GM20431 (cell line): Measurements from ENCODE around the gene MYO5C.
"Not testable (repeated sequence)": the region's sequence is repeated elsewhere in the genome, so short reads cannot be mapped to it uniquely, and the experiment has no call there.

Source experiments
- in situ Hi-C: fragments of 300-500 bp; cut with MseI, MboI; formaldehyde crosslinking; loops from one replicate; pipeline ENCODE4 v1.15.0; 2020; ENCODE audit warnings: low sequenced_read_pairs; ENCODE audit not compliant: unreplicated experiment

Gene MYO5C

DNA sequence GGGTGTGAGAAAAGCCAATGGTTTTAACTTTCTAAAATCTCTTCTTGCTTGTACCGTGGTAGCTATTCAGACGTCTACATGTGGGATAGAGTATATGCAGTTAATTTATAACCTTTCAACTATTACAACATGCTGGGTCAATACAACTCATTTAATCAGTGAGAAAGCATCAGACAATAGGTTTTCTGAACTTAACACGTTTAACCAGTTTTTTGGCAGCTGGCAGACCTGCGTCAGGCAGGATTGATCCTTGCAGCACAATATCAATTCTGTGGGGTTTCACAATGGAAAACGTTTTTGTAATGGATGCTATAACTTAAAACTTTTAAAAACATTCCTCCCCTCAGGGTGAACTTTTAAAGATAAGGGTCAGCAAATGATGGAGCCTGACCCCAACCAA, 110.9 kb downstream of the MYO5C start:
- in situ Hi-C loops = no loop called here

DNA sequence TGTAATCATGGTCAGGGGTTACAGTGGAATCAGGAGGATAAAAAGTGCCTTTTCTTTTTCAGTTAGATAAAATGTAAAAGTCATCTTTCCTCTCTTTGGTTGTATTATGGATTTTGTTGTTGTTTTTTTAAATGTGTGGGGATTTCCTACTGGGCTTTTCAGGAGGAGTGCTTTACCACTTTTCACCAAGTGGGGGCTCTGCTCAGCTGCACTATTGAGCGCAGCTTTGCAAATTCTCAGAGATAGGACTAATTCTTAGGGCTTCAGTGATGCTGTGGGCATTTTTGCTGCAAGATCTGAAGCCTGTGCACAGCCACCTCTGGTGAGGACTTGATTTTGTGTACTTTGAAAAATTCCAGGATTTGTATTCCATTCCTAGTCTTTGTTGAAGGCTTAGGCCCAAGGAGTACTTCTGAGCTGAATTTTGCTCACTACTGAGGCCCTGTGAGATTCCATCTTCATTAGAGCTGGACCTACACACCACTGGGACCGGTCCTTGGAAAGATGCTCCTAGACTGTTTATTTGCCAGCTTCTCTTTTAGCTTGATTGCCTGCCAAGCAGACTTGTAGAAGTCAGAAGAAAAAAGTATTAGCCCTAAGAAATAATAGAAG, 111.9 kb downstream of the MYO5C start:
- in situ Hi-C loops = no loop called here

DNA sequence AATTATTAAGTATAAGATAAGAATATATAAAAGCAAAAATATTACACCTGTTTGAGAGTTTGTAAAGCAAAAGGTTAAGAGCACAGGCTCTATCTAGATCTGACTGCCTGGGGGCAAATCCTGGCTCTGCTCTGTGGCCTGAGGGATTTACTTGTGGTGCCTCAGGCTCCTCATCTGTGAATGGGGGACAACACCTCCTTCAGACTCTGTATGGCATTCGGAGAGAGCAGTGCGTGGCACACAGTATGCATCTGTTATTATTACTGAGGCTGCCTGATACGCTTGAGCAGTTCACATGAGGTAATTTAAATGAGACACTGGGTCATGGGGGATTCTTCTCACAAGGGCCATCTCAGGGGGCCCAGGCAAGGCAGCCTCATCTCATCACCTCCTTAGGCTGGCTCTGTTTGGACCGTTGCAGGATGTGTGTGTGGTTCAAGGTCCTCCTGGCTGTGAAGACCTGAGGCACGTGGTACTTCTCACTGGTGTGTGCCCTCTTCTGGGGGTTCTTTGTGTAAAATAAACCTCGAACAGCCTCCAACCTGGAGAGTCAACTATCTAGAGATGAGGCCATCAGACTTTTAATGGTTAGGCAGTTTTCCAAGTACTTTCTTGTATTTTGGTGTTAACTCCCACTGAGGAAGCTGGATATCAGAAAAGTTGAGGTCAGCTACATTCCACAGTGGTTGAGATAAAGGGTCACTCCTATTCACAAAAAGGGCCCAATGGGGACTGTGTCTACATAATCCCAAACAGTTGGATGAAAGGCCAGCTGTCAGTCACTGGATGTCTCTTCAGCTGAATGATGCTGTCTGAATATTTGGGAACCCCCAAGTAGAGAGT, 113.4 kb downstream of the MYO5C start:
- in situ Hi-C loops = no loop called here

DNA sequence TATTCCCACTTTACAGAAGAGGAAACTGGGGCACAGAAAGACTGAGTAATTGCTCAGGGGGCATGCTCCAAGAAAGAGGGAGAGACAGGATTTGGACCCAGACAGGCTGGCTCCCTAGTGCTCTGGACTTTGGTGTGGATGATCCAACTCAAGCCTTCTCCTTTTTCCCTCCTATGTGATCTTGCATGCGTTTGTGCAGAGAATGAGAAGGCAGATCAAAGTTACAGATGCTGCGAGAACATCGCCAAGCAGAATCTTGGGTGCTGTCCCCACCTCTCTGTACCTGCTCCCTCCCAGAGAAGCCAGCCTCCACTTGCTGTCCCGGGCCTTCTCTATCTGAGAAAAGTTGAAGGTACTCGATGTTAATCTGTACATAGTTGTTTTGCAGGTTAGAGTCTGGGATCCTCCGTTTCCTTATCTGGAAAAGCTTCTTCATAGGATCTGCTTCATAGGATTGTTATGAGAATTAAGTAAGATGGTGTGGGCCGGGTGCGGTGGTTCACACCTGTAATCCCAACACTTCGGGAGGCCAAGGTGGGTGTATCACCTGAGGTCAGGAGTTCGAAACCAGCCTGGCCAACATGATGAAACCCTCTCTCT, 114.7 kb downstream of the MYO5C start:
- in situ Hi-C loops = no loop called here

DNA sequence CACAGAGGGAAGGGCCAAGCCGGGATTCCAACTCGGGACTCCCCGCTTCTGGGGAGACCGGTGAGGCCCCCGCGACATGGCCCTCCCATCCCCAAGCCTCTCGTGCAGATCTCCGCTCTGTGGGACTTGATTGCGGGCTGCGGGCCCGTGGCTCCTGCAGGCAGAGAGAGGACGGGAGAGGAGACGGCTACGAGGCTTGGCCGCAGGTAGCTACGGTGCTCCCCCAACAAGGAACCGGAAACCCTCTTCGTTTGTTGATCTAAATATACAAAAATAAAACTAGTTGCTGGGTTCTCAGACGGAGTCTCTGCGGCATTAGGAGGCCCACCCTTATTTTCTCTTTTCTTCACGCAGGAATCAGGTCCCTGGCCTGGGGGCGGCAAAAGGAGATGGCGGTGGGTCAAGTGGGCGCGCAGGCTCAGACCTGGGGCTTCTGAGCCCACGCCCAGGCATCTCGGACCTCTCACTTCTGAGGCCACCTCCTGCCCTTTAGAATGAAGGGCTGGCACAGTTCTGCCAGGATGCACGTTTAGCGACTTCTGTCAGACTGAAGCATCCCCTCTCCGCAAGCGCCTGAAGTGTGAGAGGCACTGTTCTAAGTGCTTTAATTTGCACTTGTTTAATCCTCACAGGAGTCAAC, 115.3 kb downstream of the MYO5C start:
- in situ Hi-C loops = no loop called here

DNA sequence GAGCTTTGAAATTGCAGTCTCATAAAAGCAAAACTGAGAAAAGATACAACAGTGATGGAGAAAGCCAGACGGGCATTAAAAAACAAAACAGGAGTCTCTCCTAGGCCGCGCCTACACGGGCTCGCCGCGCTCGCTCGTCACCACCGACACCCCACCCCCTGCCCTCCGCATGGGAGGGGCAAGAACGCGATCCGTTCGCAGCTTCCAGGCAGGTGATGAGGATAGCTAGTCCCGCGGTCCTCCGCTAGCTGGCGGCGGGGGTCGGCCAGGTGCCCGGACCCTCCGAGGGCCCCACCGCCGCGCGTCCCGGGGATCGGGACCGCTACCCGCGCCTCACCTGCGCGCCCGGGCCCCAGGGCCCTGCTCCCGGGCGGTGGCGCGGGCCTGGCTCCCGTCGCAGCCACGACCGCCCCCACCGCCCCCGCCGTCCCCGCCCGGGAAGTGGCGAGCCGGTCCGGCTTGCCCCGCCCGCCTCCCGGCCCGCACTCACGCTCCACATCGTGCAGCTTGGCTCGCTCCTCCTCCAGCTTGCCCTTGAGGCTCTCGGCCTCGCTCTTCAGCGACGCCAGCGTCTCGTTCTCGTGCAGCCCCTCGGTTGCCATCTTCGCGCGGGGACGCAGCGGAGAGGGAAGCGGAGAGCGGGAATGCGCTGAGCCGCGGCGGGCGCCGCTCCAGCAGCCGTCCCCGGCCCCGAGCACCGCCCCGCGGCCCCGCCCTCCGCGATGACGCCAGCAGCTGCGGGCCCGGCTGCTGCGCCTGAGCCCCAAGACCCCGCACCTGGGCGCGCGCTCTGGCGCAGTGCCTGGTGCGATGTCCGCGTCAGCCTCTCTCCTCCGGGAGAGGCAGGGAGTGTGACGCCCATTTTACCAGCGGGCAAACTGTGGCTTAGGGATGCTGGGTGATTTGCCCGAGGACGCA, 116.1 kb downstream of the MYO5C start:
- in situ Hi-C loops = no loop called here

DNA sequence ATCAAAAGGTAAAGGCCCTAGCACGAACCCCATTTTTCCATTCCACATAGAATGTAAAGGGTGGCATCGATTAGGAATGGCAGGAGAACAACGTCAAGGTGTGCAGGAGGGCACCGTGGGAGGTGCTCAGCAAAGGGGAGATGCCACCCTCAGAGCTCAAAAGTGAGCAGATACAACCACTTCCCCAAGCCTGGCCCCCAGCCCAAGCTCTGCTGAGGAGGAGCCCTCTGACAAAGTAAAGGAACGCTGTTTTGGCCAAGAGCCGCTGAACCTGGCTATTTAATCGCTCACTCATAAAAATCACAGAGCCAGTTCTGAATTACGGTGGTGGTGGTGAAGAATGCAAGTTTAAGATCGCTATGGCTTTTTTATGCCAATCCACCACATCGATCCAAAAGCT, 116.8 kb downstream of the MYO5C start:
- in situ Hi-C loops = no loop called here

DNA sequence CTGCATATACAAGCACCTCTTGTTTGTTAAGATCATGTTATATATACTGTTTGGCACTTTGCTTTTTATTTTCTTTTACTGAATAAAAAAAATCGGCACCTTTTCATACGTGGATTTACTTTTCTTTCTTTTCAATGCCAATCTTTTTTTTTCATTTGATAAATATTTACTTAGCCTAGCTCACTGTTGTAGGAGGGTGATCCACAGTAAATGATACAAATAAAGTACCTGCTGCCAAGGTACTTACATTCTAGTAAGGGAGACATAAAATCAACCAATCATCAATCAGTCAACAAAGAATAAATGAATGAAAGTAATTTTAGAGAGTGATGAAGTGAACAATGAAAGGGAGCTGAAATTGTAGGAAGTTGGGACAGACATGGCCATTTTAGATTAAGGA, 122.7 kb downstream of the MYO5C start:
- in situ Hi-C loops = no loop called here

DNA sequence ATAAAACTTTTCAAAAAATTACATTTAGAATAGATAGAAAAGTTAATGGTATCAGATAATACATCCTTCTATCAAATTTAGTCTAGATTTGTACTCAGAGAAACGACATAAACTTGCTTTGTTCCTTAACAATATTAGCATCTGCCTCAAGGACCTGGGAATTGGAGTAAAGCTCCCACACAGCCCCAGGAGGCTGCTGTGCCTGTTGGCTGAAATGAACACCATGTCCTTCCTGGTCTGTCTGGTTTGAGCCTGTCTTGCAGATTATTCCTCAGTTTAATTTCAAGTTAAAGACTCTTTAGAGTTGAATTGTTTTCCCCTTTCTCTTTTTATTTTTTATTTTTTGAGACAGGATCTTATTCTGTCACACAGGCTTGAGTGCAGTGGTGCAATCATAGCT, 123.8 kb downstream of the MYO5C start:
- in situ Hi-C loops = no loop called here

DNA sequence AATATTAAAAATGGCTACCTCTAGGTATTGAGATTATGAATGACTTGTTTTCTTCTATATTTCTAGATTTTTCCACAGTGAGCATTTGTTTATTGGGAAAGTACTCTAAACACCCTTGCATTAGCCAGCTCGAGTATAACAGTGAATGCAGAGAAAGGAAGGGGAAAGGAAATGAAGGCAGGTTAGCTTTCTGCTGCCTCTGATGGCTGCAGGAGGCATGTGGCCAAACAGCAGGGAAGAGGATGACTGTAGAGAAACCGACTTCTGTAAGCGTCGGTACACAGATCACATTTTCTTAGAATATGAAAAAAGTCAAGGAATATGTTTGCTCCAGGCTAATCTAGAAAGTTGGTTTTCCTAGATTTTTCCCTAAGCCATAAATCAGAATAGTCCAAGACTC, 124.2 kb downstream of the MYO5C start:
- in situ Hi-C loops = no loop called here

DNA sequence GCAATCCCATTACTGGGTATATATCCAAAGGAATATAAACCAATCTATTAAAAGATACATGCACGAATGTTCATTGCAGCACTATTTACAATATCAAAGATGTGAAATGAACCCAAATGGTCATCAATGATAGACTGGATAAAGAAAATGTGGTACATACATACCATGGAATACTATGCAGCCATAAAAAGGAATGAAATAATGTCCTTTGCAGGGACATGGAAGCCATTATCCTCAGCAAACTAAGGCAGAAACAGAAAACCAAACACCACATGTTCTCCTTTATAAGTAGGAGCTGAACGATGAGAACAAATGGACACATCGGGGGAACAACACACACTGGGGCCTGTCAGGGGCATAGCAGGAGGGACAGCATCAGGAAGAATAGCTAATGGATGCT, 125.4 kb downstream of the MYO5C start:
- in situ Hi-C loops = not testable (repeated sequence)

DNA sequence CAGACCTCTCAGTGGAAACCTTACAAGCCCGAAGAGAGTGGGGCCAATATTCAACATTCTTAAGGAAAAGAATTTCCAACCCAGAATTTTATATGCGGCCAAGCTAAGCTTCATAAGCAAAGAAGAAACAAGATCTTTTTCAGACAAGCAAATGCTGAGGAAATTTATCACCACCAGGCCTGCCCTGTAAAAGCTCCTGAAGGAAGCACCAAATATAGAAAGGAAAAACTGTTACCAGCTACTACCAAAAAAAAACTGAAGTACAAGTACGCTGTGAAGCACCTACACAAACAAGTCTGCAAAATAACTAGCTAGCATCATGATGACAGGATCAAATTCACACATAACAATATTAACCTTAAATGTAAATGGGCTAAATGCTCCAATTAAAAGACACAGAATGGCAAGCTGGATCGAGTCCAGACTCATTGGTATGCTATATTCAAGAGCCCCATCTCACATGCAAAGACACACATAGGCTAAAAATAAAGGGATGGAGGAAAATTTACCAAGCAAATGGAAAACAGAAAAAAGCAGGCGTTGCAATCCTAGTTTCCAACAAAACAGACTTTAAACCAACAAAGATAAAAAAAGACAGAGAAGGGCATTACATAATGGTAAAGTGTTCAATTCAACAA, 130.0 kb downstream of the MYO5C start:
- in situ Hi-C loops = not testable (repeated sequence)

DNA sequence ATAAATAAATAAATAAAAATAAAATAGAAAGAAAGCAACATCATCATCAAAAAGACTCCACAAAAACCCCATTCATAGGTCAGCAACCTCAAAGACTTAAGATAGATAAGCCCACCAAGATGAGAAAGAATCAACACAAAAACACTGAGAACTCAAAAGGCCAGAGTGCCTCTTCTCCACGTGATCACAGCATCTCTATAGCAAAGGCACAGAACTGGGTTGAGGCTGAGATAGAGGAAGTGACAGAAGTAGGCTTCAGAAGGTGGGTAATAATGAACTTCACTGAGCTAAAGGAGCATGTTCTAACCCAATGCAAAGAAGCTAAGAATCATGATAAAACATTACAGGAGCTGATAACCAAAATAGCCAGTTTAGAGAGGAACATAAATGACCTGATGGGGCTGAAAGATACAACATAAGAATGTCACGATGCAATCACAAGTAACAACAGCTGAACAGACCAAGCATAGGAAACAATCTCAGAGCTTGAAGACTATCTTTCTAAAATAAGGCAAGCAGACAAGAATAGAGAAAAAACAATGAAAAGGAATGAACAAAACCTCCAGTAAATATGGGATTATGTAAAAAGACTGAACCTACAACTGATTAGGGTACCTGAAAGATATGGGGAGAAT, 130.9 kb downstream of the MYO5C start:
- in situ Hi-C loops = no loop called here

DNA sequence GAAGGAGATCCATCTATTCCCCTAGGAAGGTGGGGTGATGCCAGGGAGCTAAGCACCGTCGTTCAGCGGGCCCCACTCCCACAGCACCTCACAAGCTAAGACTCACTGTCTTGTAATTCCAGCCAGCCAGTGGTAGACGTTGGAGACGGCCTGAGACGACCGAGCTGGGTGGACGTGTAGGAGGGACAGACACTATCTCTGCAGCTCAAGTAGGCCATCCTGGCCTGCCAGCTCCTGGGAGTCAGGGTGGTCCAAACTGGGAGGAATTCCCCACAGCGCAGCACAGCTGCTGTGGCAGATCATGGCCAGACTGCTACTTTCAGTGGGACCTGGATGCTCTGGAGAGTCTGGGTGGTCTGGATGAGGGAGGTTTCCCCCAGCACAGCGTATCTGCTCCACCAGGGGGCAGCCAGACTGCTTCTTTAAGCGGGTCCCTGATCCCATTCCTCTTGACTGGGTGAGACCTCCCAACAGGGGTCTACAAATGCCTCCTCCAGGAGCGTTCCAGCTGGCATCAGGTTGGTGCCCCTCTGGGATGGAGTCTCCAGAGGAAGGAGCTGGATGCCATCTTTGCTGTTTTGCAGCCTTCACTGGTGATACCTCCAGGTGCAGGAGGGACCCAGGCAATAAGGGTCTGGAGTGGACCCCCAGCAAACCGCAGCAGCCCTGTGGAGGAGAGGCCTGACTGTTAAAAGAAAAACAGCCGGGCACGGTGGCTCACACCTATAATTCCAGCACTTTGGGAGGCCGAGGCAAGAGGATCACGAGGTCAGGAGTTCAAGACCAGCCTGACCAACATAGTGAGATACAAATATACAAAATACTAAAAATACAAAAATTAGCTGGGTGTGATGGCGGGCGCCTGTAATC, 132.0 kb downstream of the MYO5C start:
- in situ Hi-C loops = no loop called here

DNA sequence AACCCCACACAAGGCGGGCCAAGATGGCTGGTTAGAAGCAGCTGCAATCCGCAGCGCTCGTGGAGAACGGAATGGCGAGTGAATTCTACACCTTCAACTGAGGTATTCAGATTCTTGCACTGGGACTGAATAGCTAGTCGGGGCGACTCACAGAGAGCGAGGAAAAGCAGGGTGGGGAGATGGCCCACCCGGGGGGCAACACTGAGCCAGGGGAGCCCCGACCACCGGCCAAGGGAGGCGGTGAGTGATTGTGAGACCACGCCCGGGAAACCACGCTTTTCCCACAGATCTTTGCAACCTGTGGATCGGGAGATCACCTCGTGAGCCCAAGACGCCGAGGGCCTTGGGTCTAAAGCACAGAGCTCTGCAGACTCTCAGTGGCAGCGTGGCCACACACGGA, 132.7 kb downstream of the MYO5C start:
- in situ Hi-C loops = no loop called here

DNA sequence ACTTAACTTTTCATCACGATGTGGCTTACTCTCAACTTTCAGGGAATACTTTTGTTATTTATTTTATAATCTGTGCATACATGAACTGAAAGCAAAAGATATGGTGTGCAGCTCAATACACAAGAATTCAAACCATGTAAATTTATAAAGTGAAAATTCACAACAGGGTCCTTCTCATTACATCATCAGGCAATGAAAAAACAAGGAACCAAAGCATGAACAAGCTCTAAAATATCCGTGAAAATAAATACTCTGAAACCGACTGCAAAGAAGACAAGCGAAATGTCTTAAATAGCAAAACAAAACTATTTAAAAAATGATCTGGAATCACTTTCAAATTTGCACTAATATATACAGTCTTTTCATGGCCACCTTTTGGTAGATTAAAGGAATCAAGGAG, 133.3 kb downstream of the MYO5C start:
- in situ Hi-C loops = no loop called here

DNA sequence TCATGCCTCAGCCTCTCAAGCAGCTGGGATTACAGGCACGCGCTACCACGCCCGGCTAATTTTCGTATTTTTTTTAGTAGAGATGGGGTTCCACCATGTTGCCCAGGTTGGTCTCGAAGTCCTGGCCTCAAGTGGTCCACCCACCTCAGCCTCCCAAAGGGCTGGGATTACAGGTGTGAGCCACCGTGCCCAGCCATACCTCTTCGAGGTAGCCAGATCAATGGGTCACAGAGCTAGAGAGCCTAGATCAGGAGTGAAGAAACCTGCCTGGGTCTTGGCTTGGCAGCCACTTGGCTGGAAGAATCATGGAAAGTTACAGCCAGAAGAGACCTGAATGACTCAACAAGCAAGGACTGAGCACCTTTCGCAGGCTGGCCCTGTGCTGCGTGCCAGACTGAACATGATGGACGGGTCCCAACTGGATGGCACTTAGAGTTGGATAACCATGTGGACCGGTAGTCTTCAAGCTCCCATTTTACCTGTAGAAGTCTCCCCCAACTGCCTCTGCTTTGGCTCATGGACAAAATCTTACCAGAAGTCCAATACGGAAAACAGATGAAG, 134.1 kb downstream of the MYO5C start:
- in situ Hi-C loops = no loop called here

DNA sequence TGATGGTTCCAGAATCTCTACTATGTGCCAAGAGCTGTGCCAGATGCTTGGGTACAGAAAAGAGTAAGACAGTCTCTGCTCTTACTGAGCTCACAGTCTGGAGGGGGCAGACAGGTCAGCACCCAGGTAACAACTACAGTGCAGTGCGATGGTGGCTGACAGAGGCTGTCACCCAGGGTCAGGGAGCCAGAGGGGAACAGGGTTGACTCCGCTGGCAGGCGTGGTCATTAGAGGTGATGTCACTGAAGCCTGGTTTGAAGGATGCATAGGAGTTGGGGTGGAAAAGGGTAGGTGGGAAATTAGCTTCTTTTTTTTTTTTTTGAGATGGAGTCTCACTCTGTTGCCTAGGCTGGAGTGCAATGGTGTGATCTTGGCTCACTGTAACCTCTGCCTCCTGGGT, 136.0 kb downstream of the MYO5C start:
- in situ Hi-C loops = no loop called here
